ENCODE measurements around the gene GCK.
"Not testable (repeated sequence)": the region's sequence is repeated elsewhere in the genome, so short reads cannot be mapped to it uniquely, and the experiment has no call there.

GRCh38 chr7:44174694-44174948, 14.6 kb downstream of the GCK start:
- TF ChIP-seq CTCF (IDR thresholded peaks at IDR 0.05; ENCODE audit: insufficient read depth, low read length, poor library complexity, severe bottlenecking); EZH2phosphoT487 (conservative IDR thresholded peaks at IDR 0.05; ENCODE audit: low read length): not testable (repeated sequence)
